HepG2 (cell line): ENCODE data around the gene SBK2. TPM values are rescaled to one million over a fixed set of nuclear protein-coding genes. Genes with fewer than 3 reads are reported as not detected.

Source experiments
- ATAC-seq: fragments of 200-7000 bp; cut with Tn5 transposase; 3 replicates; pipeline ENCODE4 v1.9.1; 2020; ENCODE audit warnings: mild to moderate bottlenecking, moderate library complexity
- BruUV-seq: library from RNA; stranded (reverse); fragments of 400-500 nt; replicated peaks from 2 replicates; lab custom pipeline; 2021; lab: Mats Ljungman, UMichigan
- CTCF ChIA-PET: fragments of 300-600 bp; formaldehyde crosslinking; extraction: SDS; loops from one replicate; lab custom pipeline; 2021; ENCODE audit warnings: low total read pairs, inconsistent platforms, low intra/inter-chr PET ratio; lab: Yijun Ruan, JAX
- POLR2A ChIA-PET: fragments of 350-600 bp; sonication (Branson Sonifier 250); formaldehyde crosslinking; loops from one replicate; lab custom pipeline; 2020; ENCODE audit warnings: antibody characterized with exemption, inconsistent platforms; lab: Yijun Ruan, JAX
- DNase-seq: peaks from one replicate; pipeline ENCODE4 v3.0.0-alpha.2; 2015; ENCODE audit warnings: low spot score
- FAIRE-seq: peaks from 3 replicates; lab custom pipeline; 2011; peaks lifted over from hg19 to GRCh38; lab: Jason Lieb, UNC
- H2AFZ ChIP-seq: one replicate; pipeline ENCODE4 v1.6.1; 2011; ENCODE audit warnings: low read length, inconsistent platforms
- H3K27ac ChIP-seq: fragments of 300-600 bp; 3 replicates; pipeline ENCODE4 v1.8.0; 2011; ENCODE audit warnings: mixed run types, mild to moderate bottlenecking, mixed read lengths, low read length, inconsistent platforms; ENCODE audit not compliant: insufficient read depth; ENCODE audit errors: extremely low read length
- H3K27me3 ChIP-seq, 2 experiments: fragments of 200-600 bp in 1 of 2; 2 replicates in 1 of 2; 3 replicates in 1 of 2; pipeline versions ENCODE4 v1.6.0 to v1.8.0; 2011; ENCODE audit warnings: low read length in 2 of 2, mild to moderate bottlenecking in 2 of 2, moderate library complexity in 2 of 2, inconsistent platforms in 1 of 2; ENCODE audit not compliant: insufficient read depth in 2 of 2, control insufficient read depth in 1 of 2
- H3K36me3 ChIP-seq, 2 experiments: fragments of 200-600 bp in 1 of 2; replicated peaks in 1 of 2; 2 replicates in 1 of 2; 3 replicates in 1 of 2; pipeline versions ENCODE4 v1.5.1 to v1.8.0; 2011; ENCODE audit warnings: low read length in 2 of 2, inconsistent platforms in 1 of 2; ENCODE audit not compliant: insufficient read depth in 2 of 2, control insufficient read depth in 1 of 2
- H3K4me1 ChIP-seq: 2 replicates; pipeline ENCODE4 v1.5.1; 2012; ENCODE audit warnings: low read length, inconsistent platforms; ENCODE audit not compliant: insufficient read depth
- H3K4me2 ChIP-seq: 2 replicates; pipeline ENCODE4 v1.6.0; 2011; ENCODE audit warnings: low read depth, low read length, inconsistent platforms
- H3K4me3 ChIP-seq, 3 experiments: fragments of 200-600 bp in 1 of 3; sonication (generic), shearing (Covaris generic) in 1 of 3; replicated peaks in 1 of 3; 2 replicates each; pipeline ENCODE4 v1.5.1; 2011 to 2016; ENCODE audit warnings: low read length in 3 of 3, inconsistent platforms in 2 of 3, low read depth in 2 of 3, mild to moderate bottlenecking in 2 of 3, control low read depth in 1 of 3, mixed read lengths in 1 of 3; ENCODE audit not compliant: insufficient read depth in 1 of 3
- H3K79me2 ChIP-seq: one replicate; pipeline ENCODE4 v1.6.1; 2011; ENCODE audit warnings: low read length, inconsistent platforms; ENCODE audit not compliant: insufficient read depth
- H3K9ac ChIP-seq: 2 replicates; pipeline ENCODE4 v1.6.0; 2011; ENCODE audit warnings: mild to moderate bottlenecking, low read depth, low read length, inconsistent platforms; ENCODE audit not compliant: insufficient read depth
- H3K9me3 ChIP-seq: 2 replicates; pipeline ENCODE4 v1.5.1; 2012; ENCODE audit warnings: mild to moderate bottlenecking, low read length
- H4K20me1 ChIP-seq: 2 replicates; pipeline ENCODE4 v1.6.0; 2011; ENCODE audit warnings: inconsistent platforms, mild to moderate bottlenecking, low read length, moderate library complexity; ENCODE audit not compliant: insufficient read depth
- ARNTL ChIP-seq: sonication (generic); formaldehyde crosslinking; IDR thresholded peaks from 2 replicates; pipeline ENCODE4 v1.4.0; 2020; ENCODE audit warnings: mild to moderate bottlenecking, missing genetic modification reagents
- ATM ChIP-seq: fragments of 450-650 bp; IDR thresholded peaks from 2 replicates; pipeline ENCODE4 v1.7.1; 2017; ENCODE audit warnings: mild to moderate bottlenecking, borderline replicate concordance
- DPF2 ChIP-seq: sonication (generic); formaldehyde crosslinking; IDR thresholded peaks from 2 replicates; pipeline ENCODE4 v1.4.0; 2020; ENCODE audit warnings: mild to moderate bottlenecking, low read depth, missing genetic modification reagents, borderline replicate concordance
- EEA1 ChIP-seq: sonication (generic); formaldehyde crosslinking; IDR thresholded peaks from 2 replicates; pipeline ENCODE4 v1.5.1; 2020; ENCODE audit warnings: mild to moderate bottlenecking, missing genetic modification reagents, borderline replicate concordance
- HMG20B ChIP-seq: conservative IDR thresholded peaks from 2 replicates; pipeline ENCODE4 v1.6.1; 2016; ENCODE audit warnings: missing genetic modification reagents, missing compliant biosample characterization
- IRX3 ChIP-seq: sonication (generic); formaldehyde crosslinking; IDR thresholded peaks from 2 replicates; pipeline ENCODE4 v1.8.1; 2023; ENCODE audit warnings: mild to moderate bottlenecking, low read depth, missing genetic modification reagents, borderline replicate concordance
- RAD21 ChIP-seq: fragments of 450-650 bp; formaldehyde crosslinking; IDR thresholded peaks from 2 replicates; pipeline ENCODE4 v1.5.0; 2020; ENCODE audit warnings: mild to moderate bottlenecking
- SOX6 ChIP-seq, 2 experiments: fragments of 450-650 bp in 1 of 2; sonication (generic) in 1 of 2; formaldehyde crosslinking in 1 of 2; IDR thresholded peaks; 2 replicates each; pipeline versions ENCODE4 v1.4.0 to v1.6.1; 2017 to 2020; ENCODE audit warnings: antibody characterized with exemption in 1 of 2, mild to moderate bottlenecking in 1 of 2, missing genetic modification reagents in 1 of 2
- ZFP36L1 ChIP-seq: sonication (generic); formaldehyde crosslinking; IDR thresholded peaks from 2 replicates; pipeline ENCODE4 v1.8.0; 2022; ENCODE audit warnings: mild to moderate bottlenecking, missing genetic modification reagents, moderate library complexity
- ZNF121 ChIP-seq: sonication (generic); formaldehyde crosslinking; IDR thresholded peaks from 2 replicates; pipeline ENCODE4 v1.5.0; 2020; ENCODE audit warnings: mild to moderate bottlenecking, missing genetic modification reagents
- ZNF235 ChIP-seq: sonication (generic); formaldehyde crosslinking; IDR thresholded peaks from 2 replicates; pipeline ENCODE4 v1.8.1; 2023; ENCODE audit warnings: mild to moderate bottlenecking, missing genetic modification reagents, borderline replicate concordance
- ZNF441 ChIP-seq: sonication (generic); formaldehyde crosslinking; IDR thresholded peaks from 2 replicates; pipeline ENCODE4 v1.7.0; 2021; ENCODE audit warnings: missing genetic modification reagents, borderline replicate concordance
- ZNF547 ChIP-seq: sonication (generic); formaldehyde crosslinking; IDR thresholded peaks from 2 replicates; pipeline ENCODE4 v1.5.1; 2020; ENCODE audit warnings: mild to moderate bottlenecking, missing genetic modification reagents
- ZSCAN21 ChIP-seq: sonication (generic); formaldehyde crosslinking; IDR thresholded peaks from 2 replicates; pipeline ENCODE4 v1.8.0; 2022; ENCODE audit warnings: mild to moderate bottlenecking, missing genetic modification reagents, moderate library complexity, borderline replicate concordance
- WGBS: methylation state at CpG from one replicate; pipeline ENCODE4 v1.1.6; 2017; ENCODE audit warnings: low lambda C conversion rate; 5-methylcytosine and 5-hydroxymethylcytosine counted together
- in situ Hi-C: cut with HindIII; loops from 2 replicates; pipeline ENCODE4 v1.10.0; 2017; ENCODE audit warnings: low pct_unique_long_range_greater_than_20kb; ENCODE audit not compliant: extremely low pct_ligation_motif_present
- intact Hi-C: fragments of 100-400 bp; cut with micrococcal nuclease; formaldehyde crosslinking; loops from one replicate; pipeline ENCODE4 v1.10.0; 2022; ENCODE audit not compliant: unreplicated experiment
- polyA plus RNA-seq, 8 experiments: library from polyadenylated mRNA; depleted of rRNA in 3 of 8; stranded (reverse) in 7 of 8; unstranded in 1 of 8; fragments of >200 nt; fragmentation: Illumina TruSeq in 4 of 8; extraction: Trizol in 4 of 8; gene quantifications; 2 replicates each; pipeline versions ENCODE4 v1.2.1 to v1.2.3, GENCODE V29; 2011 to 2016; ENCODE audit warnings: low read depth in 4 of 8, missing spikeins in 1 of 8, mixed read lengths in 1 of 8; ENCODE audit not compliant: insufficient read depth in 1 of 8
- total RNA-seq, 5 experiments: library from RNA; depleted of rRNA; stranded (reverse); fragments of >200 nt; fragmentation: Illumina TruSeq; extraction: Trizol; gene quantifications; 2 replicates each; pipeline ENCODE4 v1.2.3, GENCODE V29; 2016; ENCODE audit warnings: low read depth in 1 of 5
- TF ChIP-seq, protein P1 (sequence below): sonication (generic); formaldehyde crosslinking; IDR thresholded peaks from 2 replicates; pipeline ENCODE4 v1.4.0; 2020; ENCODE audit warnings: missing genetic modification reagents
- TF ChIP-seq, protein P2 (sequence below): sonication (generic); formaldehyde crosslinking; IDR thresholded peaks from 2 replicates; pipeline ENCODE4 v1.5.0; 2020; ENCODE audit warnings: mild to moderate bottlenecking, missing genetic modification reagents
- TF ChIP-seq, protein P3 (sequence below): sonication (generic); formaldehyde crosslinking; IDR thresholded peaks from 2 replicates; pipeline ENCODE4 v1.4.0; 2020; ENCODE audit warnings: mild to moderate bottlenecking, missing genetic modification reagents

SBK2 gene
- total and polyA plus RNA-seq, 2 of the 13 experiments (the other 11 are each of a cell fraction or from before 2014, with no cell fraction given): 0.24 TPM; not detected in 1

DNA sequence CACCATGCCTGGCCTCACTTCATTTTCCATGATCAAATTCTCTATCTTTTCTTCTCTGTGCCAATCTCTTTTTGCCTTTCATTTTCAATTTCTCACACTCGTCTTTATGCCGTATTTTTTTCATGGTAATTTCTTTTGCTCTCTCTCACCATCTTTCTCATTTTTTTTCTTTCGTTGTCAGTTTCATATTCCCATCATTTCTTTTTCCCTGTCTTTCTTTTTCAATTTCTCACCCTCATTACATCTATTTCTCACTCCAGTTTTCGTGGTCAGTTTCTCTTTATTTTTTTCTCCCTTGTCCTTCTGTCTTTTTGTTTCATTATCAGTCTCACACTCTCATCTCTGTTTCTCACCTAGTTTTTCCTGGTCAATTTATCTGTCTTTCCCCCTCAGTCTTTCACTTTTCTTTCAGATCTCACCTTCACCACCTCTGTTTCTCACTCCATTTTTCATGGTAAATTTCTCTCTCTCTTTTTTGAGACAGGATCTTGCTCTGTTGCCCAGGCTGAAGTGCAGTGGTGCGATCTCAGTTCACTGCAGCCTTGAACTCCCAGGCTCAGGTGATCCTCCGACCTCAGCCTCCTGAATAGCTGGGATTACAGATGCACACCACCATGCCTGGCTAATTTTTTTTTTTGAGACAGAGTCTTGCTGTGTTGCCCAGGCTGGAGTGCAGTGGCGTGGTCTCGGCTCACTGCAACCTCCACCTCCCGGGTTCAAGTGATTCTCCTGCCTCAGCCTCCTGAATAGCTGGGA lies 34.6 kb downstream of the SBK2 start:
- in situ Hi-C loops: no loop called here
- 37% methylated on average over 7 of the region's 9 CpGs for WGBS
- H3K27ac ChIP-seq: no peak overlapping the region
- FAIRE-seq: no peak
- DNase-seq: no peak
- no peak overlapping the region for H3K4me2 ChIP-seq
- intact Hi-C loops: no loop called here
- no peaks in the 10 kb centered on the region for H4K20me1 ChIP-seq
- H3K36me3 ChIP-seq: no peaks in the 10 kb centered on the region
- no TSS peak for BruUV-seq
- H3K9ac ChIP-seq: no peak overlapping the region
- H2AFZ ChIP-seq: no peak overlapping the region
- POLR2A ChIA-PET: no interaction called here
- CTCF ChIA-PET: no interaction called here
- peaks cover 11% of the 10 kb centered on the region; the same call in 1 of the 2 replicates for H3K4me1 ChIP-seq
- no peak overlapping the region for H3K4me3 ChIP-seq
- no peak for ATAC-seq
- peak; percentile 76 for TF ChIP-seq ZNF121 (CRISPR knock-in tag)
- no peak for TF ChIP-seq HMG20B (CRISPR knock-in tag)
- TF ChIP-seq ARNTL (CRISPR knock-in tag): no peak
- TF ChIP-seq DPF2 (CRISPR knock-in tag): no peak
- TF ChIP-seq RAD21 (CRISPR knock-in tag): no peak
- no peak for TF ChIP-seq EEA1 (CRISPR knock-in tag)
- no peak for TF ChIP-seq ZNF441 (CRISPR knock-in tag)
- TF ChIP-seq ATM: no peak
- no peak for TF ChIP-seq ZFP36L1 (CRISPR knock-in tag)
- TF ChIP-seq ZNF235 (CRISPR knock-in tag): no peak
- no peak for TF ChIP-seq ZNF547 (CRISPR knock-in tag)
- TF ChIP-seq IRX3 (CRISPR knock-in tag): no peak
- TF ChIP-seq ZSCAN21 (CRISPR knock-in tag): no peak
- 0 out of 2 replicates have a peak, but pooled peaks have one; percentile 24 for TF ChIP-seq SOX6 (IDR thresholded peaks at IDR 0.05)
- TF ChIP-seq SOX6 (CRISPR knock-in tag; IDR thresholded peaks at IDR 0.05): no peak
- TF ChIP-seq, protein P1, sequence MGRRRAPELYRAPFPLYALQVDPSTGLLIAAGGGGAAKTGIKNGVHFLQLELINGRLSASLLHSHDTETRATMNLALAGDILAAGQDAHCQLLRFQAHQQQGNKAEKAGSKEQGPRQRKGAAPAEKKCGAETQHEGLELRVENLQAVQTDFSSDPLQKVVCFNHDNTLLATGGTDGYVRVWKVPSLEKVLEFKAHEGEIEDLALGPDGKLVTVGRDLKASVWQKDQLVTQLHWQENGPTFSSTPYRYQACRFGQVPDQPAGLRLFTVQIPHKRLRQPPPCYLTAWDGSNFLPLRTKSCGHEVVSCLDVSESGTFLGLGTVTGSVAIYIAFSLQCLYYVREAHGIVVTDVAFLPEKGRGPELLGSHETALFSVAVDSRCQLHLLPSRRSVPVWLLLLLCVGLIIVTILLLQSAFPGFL (CRISPR knock-in tag): no peak
- TF ChIP-seq, protein P2, sequence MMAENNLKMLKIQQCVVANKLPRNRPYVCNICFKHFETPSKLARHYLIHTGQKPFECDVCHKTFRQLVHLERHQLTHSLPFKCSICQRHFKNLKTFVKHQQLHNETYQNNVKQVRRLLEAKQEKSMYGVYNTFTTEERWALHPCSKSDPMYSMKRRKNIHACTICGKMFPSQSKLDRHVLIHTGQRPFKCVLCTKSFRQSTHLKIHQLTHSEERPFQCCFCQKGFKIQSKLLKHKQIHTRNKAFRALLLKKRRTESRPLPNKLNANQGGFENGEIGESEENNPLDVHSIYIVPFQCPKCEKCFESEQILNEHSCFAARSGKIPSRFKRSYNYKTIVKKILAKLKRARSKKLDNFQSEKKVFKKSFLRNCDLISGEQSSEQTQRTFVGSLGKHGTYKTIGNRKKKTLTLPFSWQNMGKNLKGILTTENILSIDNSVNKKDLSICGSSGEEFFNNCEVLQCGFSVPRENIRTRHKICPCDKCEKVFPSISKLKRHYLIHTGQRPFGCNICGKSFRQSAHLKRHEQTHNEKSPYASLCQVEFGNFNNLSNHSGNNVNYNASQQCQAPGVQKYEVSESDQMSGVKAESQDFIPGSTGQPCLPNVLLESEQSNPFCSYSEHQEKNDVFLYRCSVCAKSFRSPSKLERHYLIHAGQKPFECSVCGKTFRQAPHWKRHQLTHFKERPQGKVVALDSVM (CRISPR knock-in tag): peak; percentile 41; the same call in 1 of the 2 replicates
- TF ChIP-seq, protein P3, sequence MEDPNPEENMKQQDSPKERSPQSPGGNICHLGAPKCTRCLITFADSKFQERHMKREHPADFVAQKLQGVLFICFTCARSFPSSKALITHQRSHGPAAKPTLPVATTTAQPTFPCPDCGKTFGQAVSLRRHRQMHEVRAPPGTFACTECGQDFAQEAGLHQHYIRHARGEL (CRISPR knock-in tag): no peak
- H3K79me2 ChIP-seq: no peaks in the 10 kb centered on the region
- peaks cover 6 to 54% of the 10 kb centered on the region in 2 experiments for H3K27me3 ChIP-seq
- no peaks in the 10 kb centered on the region for H3K9me3 ChIP-seq
